NCI-H2171 (cell line): Measurements from ENCODE around the gene INTS6.

Source experiments
- DNase-seq: peaks from one replicate; lab custom pipeline; 2025; lab: John Stamatoyannopoulos, UW

The INTS6 gene

GRCh38 chr13:51317262-51317661 is 135.6 kb downstream of the INTS6 start:
- DNase-seq = no peak

GRCh38 chr13:51313619-51314018 is 139.2 kb downstream of the INTS6 start:
- no peak for DNase-seq

GRCh38 chr13:51311957-51312520 is 140.8 kb downstream of the INTS6 start:
- no peak for DNase-seq
